Cardiac muscle cell (in vitro differentiated cells and primary cell): ENCODE data around the gene KIRREL3. TPM values are rescaled to one million over a fixed set of nuclear protein-coding genes. Genes with fewer than 3 reads are reported as not detected.
"Not testable (repeated sequence)": the region's sequence is repeated elsewhere in the genome, so short reads cannot be mapped to it uniquely, and the experiment has no call there.

Source experiments
- DNase-seq, 2 donors: peaks; one replicate each; pipeline versions ENCODE4 v3.0.0 to v3.0.0-alpha.2; 2010 to 2017; ENCODE audit warnings: low read depth in 1 of 2, low spot score in 1 of 2
- H3K27ac ChIP-seq: fragments of 200-600 bp; sonication (generic); 2 replicates; pipeline ENCODE4 v1.5.1; 2016
- H3K27me3 ChIP-seq: fragments of 200-600 bp; sonication (generic); 2 replicates; pipeline ENCODE4 v1.6.0; 2016; ENCODE audit warnings: control low read depth
- H3K36me3 ChIP-seq: fragments of 200-600 bp; sonication (generic); 2 replicates; pipeline ENCODE4 v1.5.1; 2016; ENCODE audit warnings: control low read depth
- H3K4me1 ChIP-seq: fragments of 200-600 bp; sonication (generic); 2 replicates; pipeline ENCODE4 v1.8.1; 2017; ENCODE audit warnings: low read depth, mild to moderate bottlenecking, mixed run types
- H3K4me3 ChIP-seq: fragments of 200-600 bp; sonication (generic); 2 replicates; pipeline ENCODE4 v1.5.1; 2016; ENCODE audit warnings: mild to moderate bottlenecking
- H3K9me3 ChIP-seq: fragments of 200-600 bp; sonication (generic); 2 replicates; pipeline ENCODE4 v1.5.1; 2017; ENCODE audit warnings: low read depth, mild to moderate bottlenecking, control low read depth
- polyA plus RNA-seq: library from polyadenylated mRNA; unstranded; fragments of >200 nt; fragmentation: Nextera tagmentation; extraction: Ambion mirVana; gene quantifications from 2 replicates; pipeline ENCODE4 v1.2.1, GENCODE V29; 2016
- total RNA-seq: library from RNA; depleted of rRNA; stranded (reverse); fragments of >200 nt; gene quantifications from 2 replicates; pipeline ENCODE4 v1.2.3, GENCODE V29; 2016
- TF ChIP-seq, protein P1 (sequence below): IDR thresholded peaks from 2 replicates; pipeline ENCODE4 v1.5.1; 2012; ENCODE audit warnings: low read depth, mild to moderate bottlenecking, low read length

Gene KIRREL3
- total and polyA plus RNA-seq, 2 experiments from 2014 or later, result 0.12 to 0.89 TPM

DNA sequence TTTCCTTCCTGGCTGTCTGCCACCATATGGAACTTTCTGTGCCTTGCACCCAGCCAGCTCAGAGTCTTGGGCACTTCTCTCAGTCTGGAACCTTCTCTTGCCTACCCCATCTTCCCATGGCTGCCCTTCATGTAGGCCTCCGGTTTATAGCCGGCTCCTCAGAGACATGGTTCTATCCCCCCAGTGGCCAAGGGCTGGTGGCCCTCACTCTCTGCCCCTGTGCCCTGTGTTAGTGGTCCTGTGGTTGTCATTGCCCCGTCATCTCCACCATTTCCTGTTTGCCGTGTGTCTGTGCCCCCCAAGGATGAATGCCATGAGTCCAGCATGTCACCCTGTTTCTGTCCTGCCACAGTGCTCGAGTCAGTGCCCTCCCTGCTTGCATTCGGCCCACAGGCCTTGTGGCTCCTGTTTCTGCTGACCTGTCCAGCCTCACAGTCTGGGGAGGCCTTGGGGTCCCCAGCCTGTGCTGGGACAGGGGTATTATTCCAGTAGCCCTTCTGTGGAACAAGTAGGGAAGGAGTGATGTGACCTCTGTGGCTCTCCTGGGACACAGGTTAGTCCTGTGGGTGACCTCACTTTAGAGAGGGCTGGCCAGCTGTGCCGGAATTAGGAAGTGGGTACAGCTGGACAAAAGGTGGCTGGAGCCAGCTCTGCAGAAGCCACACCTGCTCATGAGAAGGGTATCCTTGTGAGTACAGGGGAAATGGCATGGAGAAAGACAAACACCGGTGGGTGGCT is 614.4 kb downstream of the KIRREL3 start:
- TF ChIP-seq, protein P1, sequence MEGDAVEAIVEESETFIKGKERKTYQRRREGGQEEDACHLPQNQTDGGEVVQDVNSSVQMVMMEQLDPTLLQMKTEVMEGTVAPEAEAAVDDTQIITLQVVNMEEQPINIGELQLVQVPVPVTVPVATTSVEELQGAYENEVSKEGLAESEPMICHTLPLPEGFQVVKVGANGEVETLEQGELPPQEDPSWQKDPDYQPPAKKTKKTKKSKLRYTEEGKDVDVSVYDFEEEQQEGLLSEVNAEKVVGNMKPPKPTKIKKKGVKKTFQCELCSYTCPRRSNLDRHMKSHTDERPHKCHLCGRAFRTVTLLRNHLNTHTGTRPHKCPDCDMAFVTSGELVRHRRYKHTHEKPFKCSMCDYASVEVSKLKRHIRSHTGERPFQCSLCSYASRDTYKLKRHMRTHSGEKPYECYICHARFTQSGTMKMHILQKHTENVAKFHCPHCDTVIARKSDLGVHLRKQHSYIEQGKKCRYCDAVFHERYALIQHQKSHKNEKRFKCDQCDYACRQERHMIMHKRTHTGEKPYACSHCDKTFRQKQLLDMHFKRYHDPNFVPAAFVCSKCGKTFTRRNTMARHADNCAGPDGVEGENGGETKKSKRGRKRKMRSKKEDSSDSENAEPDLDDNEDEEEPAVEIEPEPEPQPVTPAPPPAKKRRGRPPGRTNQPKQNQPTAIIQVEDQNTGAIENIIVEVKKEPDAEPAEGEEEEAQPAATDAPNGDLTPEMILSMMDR, result no peak
- Histone ChIP-seq H3K9me3 (no peaks in the 10 kb centered on the region), H3K27me3 (no peaks in the 10 kb centered on the region), H3K4me1 (peaks cover 9% of the 10 kb centered on the region), H3K27ac (no peak overlapping the region), H3K4me3 (no peak overlapping the region), H3K36me3 (no peaks in the 10 kb centered on the region)
- no peak for DNase-seq

DNA sequence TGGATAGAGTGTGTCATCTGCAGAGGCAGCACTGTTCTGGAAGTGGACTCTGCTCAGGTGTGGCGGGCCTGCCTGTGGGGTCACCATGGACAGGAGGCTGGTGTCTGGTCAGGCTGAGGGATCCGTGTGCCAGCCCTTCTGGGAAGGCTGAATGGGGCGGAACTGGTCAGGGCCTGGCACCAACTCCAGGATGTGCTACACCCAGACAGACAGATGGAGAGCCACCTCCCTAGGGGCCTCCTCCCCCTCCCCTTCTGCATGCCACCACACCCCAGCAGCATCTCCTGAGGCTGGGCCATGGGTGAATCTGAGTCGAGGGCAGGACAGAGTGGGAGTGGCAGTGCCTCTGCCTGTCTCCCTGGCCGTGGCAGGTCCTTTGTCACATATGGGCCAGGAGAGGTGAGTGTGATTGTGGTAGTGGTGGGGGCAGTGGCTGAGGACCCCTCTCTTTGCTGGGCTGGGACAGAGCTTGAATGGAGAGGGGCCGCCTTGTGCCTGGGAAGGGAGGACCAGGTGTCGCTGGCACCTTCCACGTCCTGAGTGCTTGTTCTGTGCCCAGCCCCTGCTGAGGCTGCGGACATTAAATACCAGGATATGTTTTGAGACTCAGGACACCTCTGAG is 616.0 kb downstream of the KIRREL3 start:
- DNase-seq, result no peak
- Histone ChIP-seq H3K36me3 (no peaks in the 10 kb centered on the region), H3K27me3 (no peaks in the 10 kb centered on the region), H3K27ac (no peak overlapping the region), H3K9me3 (no peaks in the 10 kb centered on the region), H3K4me3 (no peak overlapping the region), H3K4me1 (peaks cover 5% of the 10 kb centered on the region)
- TF ChIP-seq, protein P1, result no peak

DNA sequence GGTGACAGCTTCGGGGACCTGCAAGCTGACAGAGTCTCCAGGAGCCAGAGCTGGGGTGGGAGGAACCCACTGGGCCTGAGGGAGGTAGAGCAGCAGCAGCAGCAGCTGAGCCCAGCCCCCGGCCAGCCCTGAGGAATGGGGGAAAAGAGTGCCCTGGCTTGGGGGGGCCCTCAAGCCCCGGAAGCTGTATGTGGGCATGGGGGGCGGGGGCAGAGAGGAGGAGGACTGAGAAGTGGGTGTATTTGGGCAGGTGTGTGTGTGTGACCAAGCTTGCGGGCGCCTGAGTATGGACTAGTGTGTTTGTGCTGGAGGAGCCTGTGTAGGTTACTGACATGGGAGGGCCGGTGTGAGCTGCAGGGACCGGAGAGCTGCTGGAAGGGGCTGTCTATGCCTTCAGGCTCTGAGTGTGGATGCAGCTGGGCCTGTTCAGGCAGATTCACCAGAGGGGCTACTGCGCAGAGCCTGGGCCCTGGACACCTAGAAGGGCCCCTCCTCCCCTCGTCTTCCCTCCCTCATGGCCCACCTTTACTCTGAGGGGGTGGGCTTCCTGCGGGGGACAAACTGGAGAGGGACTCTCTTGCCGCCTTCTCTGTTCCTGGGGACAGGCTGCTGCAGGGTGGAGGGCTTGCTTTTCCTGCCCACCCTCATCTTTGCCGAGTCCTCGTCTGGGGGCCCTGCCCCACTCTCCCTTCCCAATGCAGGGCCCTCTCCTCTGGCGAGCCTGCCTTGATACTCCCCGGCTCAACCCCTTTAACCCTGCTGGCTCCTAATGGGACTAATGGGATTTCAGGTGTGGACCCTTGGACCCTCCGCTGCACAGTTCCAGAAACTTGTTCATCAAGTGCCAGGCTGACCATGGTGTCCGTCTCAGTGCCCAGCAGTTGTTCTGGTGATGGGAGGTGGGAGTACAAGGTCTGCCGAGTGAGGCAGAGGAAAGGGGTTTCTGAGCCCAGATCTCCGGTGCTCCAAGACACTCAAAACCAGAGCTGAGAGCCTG is 616.9 kb downstream of the KIRREL3 start:
- TF ChIP-seq, protein P1, result no peak
- Histone ChIP-seq H3K36me3 (no peaks in the 10 kb centered on the region), H3K9me3 (no peaks in the 10 kb centered on the region), H3K27me3 (no peaks in the 10 kb centered on the region), H3K4me3 (no peak overlapping the region), H3K4me1 (peaks cover 5% of the 10 kb centered on the region), H3K27ac (no peak overlapping the region)
- DNase-seq, result no peak

DNA sequence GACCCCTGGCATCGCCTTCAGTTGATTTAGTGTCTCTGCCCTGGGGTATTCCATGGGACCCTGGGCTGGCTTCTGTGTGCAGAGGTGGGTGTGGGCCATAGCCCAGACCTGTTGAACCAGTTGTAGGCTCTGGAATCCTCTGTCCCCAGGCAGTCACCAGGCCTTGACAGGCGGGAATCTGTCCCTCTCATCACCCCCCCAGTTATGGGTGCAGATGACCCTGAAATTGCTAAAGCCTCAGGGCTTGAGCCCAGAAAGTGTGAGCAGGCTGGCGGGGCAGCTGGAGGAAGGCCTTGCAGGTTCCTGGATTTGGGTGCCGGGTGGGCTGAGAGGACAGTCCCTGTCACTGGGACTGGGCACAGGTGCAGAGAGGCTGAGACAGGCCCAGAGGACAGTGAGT is 617.9 kb downstream of the KIRREL3 start:
- not testable (repeated sequence) for H3K4me3 ChIP-seq, H3K36me3 ChIP-seq, H3K4me1 ChIP-seq, DNase-seq, H3K27me3 ChIP-seq, H3K9me3 ChIP-seq, H3K27ac ChIP-seq

DNA sequence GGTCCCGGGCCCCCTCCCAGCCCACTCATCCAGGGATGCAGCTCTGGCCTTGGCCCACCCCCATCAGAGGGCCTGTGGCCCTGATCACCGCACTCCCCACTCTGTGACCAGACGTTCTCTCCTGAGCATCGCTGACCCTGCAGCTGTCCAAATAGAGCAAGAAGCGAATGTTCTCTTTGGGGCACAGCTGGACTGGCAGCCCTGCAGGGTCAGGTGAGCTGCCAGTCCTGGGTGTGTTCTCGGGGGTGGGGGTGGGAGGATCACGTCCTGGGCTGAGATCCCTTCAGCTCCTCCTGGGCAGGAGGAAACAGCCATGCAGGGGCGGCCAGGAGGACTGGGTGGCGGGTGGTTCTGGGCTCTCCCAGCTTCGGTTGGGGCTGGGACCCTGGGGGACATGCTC is 618.6 kb downstream of the KIRREL3 start:
- DNase-seq, H3K27ac ChIP-seq: not testable (repeated sequence)

DNA sequence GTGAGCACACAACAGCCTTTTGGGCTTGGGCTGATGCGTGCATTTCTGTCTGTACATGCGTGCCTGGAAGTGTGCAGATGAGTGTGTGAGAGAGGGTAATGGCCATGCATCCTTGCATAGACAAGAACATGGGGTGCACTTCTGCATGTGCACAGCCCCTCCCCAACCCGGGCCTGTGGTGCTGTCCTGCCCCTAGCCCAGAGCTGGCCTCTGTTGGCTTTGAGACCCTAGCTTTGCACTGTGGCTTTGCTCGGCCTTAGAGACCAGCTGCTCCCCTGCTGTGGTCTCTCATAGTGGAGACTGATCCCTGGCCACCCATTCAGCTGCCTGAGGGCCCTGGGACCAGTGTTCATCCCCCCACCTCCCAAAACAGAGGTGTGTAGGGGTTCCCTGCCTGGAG is 619.7 kb downstream of the KIRREL3 start:
- Histone ChIP-seq H3K4me3 (no peak overlapping the region), H3K36me3 (no peaks in the 10 kb centered on the region), H3K27ac (no peak overlapping the region), H3K27me3 (no peaks in the 10 kb centered on the region), H3K9me3 (no peaks in the 10 kb centered on the region), H3K4me1 (no peaks in the 10 kb centered on the region)
- no peak for DNase-seq
- TF ChIP-seq, protein P1, result no peak

More for the DNA sequence above, 618.6 kb downstream of the KIRREL3 start:
- H3K4me3 ChIP-seq, H3K4me1 ChIP-seq, H3K9me3 ChIP-seq, H3K27me3 ChIP-seq, H3K36me3 ChIP-seq: not testable (repeated sequence)
